ENCODE measurements around the gene ELP4. TPM values are rescaled to one million over a fixed set of nuclear protein-coding genes. Genes with fewer than 3 reads are reported as not detected.

The ELP4 gene
- total RNA-seq, 1 donor from 2014 or later: 16.7 TPM

GRCh38 chr11:31804312-31805036, 294.9 kb downstream of the ELP4 start:
- DNase-seq (ENCODE audit: low read depth): no peak
- H3K4me3 ChIP-seq (ENCODE audit: low read depth, low read length): peak overlapping the region; percentile 36
- TF ChIP-seq CTCF (conservative IDR thresholded peaks at IDR 0.05; ENCODE audit: low read depth, low read length): no peak

- no peak for DNase-seq (ENCODE audit: low read depth)
- peak overlapping the region; percentile 36 for H3K4me3 ChIP-seq (ENCODE audit: low read depth, low read length)
- no peak for TF ChIP-seq CTCF (conservative IDR thresholded peaks at IDR 0.05; ENCODE audit: low read depth, low read length)
Observed at GRCh38 chr11:31805037-31805628, 295.6 kb downstream of the ELP4 start.

- peak overlapping the region; percentile 36 for H3K4me3 ChIP-seq (ENCODE audit: low read depth, low read length)
- DNase-seq (ENCODE audit: low read depth): no peak
- no peak for TF ChIP-seq CTCF (conservative IDR thresholded peaks at IDR 0.05; ENCODE audit: low read depth, low read length)
Observed at GRCh38 chr11:31805629-31806185, 296.1 kb downstream of the ELP4 start.

GRCh38 chr11:31806186-31806927, 296.8 kb downstream of the ELP4 start:
- TF ChIP-seq CTCF (conservative IDR thresholded peaks at IDR 0.05; ENCODE audit: low read depth, low read length): no peak
- H3K4me3 ChIP-seq (ENCODE audit: low read depth, low read length): peak overlapping the region; percentile 22
- DNase-seq (ENCODE audit: low read depth): no peak

GRCh38 chr11:31806928-31807798, 297.6 kb downstream of the ELP4 start:
- no peak for TF ChIP-seq CTCF (conservative IDR thresholded peaks at IDR 0.05; ENCODE audit: low read depth, low read length)
- no peak for DNase-seq (ENCODE audit: low read depth)
- peak overlapping the region; percentile 55 for H3K4me3 ChIP-seq (ENCODE audit: low read depth, low read length)

All from epithelial cell of proximal tubule (primary cell).